DMS79 (cell line): ENCODE measurements around the gene FAM168A.

Experiments used
- DNase-seq: peaks from one replicate; lab custom pipeline; 2025; lab: John Stamatoyannopoulos, UW

FAM168A gene

GRCh38 chr11:73367482-73368024 lies 230.4 kb downstream of the FAM168A start:
- no peak for DNase-seq

- DNase-seq = no peak
Measured at GRCh38 chr11:73366953-73367352, 231.0 kb downstream of the FAM168A start.

GRCh38 chr11:73366265-73366610 lies 231.7 kb downstream of the FAM168A start:
- no peak for DNase-seq

- DNase-seq = no peak
Measured at GRCh38 chr11:73365352-73366264, 232.3 kb downstream of the FAM168A start.

- DNase-seq = no peak
Measured at GRCh38 chr11:73363147-73363546, 234.8 kb downstream of the FAM168A start.

- DNase-seq = no peak
Measured at GRCh38 chr11:73361953-73362776, 235.7 kb downstream of the FAM168A start.

GRCh38 chr11:73360743-73361369 lies 237.1 kb downstream of the FAM168A start:
- DNase-seq = no peak

GRCh38 chr11:73359930-73360742 lies 237.8 kb downstream of the FAM168A start:
- DNase-seq = no peak

GRCh38 chr11:73359341-73359740 lies 238.6 kb downstream of the FAM168A start:
- DNase-seq = no peak

- DNase-seq = no peak
Measured at GRCh38 chr11:73358071-73358470, 239.8 kb downstream of the FAM168A start.

- DNase-seq = no peak
Measured at GRCh38 chr11:73356979-73357860, 240.7 kb downstream of the FAM168A start.

- no peak for DNase-seq
Measured at GRCh38 chr11:73355109-73355508, 242.8 kb downstream of the FAM168A start.

GRCh38 chr11:73353422-73353821 lies 244.5 kb downstream of the FAM168A start:
- no peak for DNase-seq

- peak; percentile 46 for DNase-seq
Measured at GRCh38 chr11:73350908-73351636, 246.8 kb downstream of the FAM168A start.
